ENCODE results near the gene BMP8B.

The BMP8B gene

GRCh38 chr1:39720094-39720999 is 68.3 kb downstream of the BMP8B start:
- no peak for DNase-seq

GRCh38 chr1:39717809-39718208 is 70.9 kb downstream of the BMP8B start:
- no peak for DNase-seq

- DNase-seq, result no peak
Measured at GRCh38 chr1:39713557-39713956, 75.1 kb downstream of the BMP8B start.

- no peak for DNase-seq
Measured at GRCh38 chr1:39711966-39712340, 76.7 kb downstream of the BMP8B start.

- DNase-seq, result no peak
Measured at GRCh38 chr1:39711104-39711965, 77.3 kb downstream of the BMP8B start.

- no peak for DNase-seq
Measured at GRCh38 chr1:39707506-39707905, 81.2 kb downstream of the BMP8B start.

Measured in activated CD4-positive, CD25-positive, alpha-beta regulatory T cell (primary cell).